ENCODE measurements around the gene FOXJ3. TPM values are rescaled to one million over a fixed set of nuclear protein-coding genes. Genes with fewer than 3 reads are reported as not detected.

The FOXJ3 gene
- polyA plus RNA-seq, 4 donors = 33.4 to 46.4 (median 44.4) TPM

- no peak for DNase-seq (ENCODE audit: low read depth in 4 of 4, low spot score in 3 of 4)
These were observed 128.9 kb downstream of the FOXJ3 start for GRCh38 chr1:42206164-42206563.

- no peak for DNase-seq (ENCODE audit: low read depth in 4 of 4, low spot score in 3 of 4)
These were observed 133.0 kb downstream of the FOXJ3 start for GRCh38 chr1:42201986-42202385.

GRCh38 chr1:42198251-42198650 is 136.8 kb downstream of the FOXJ3 start:
- no peak for DNase-seq (ENCODE audit: low read depth in 4 of 4, low spot score in 3 of 4)

GRCh38 chr1:42195841-42196240 is 139.2 kb downstream of the FOXJ3 start:
- DNase-seq (ENCODE audit: low read depth in 4 of 4, low spot score in 3 of 4) = no peak

- no peak for DNase-seq (ENCODE audit: low read depth in 4 of 4, low spot score in 3 of 4)
These were observed 142.9 kb downstream of the FOXJ3 start for GRCh38 chr1:42192106-42192505.

GRCh38 chr1:42191319-42191718 is 143.7 kb downstream of the FOXJ3 start:
- DNase-seq (ENCODE audit: low read depth in 4 of 4, low spot score in 3 of 4) = no peak

GRCh38 chr1:42189931-42190853 is 144.8 kb downstream of the FOXJ3 start:
- no peak for DNase-seq (ENCODE audit: low read depth in 4 of 4, low spot score in 3 of 4)

- DNase-seq (ENCODE audit: low read depth in 4 of 4, low spot score in 3 of 4) = no peak
These were observed 148.9 kb downstream of the FOXJ3 start for GRCh38 chr1:42186152-42186551.

- DNase-seq (ENCODE audit: low read depth in 4 of 4, low spot score in 3 of 4) = no peak
These were observed 150.4 kb downstream of the FOXJ3 start for GRCh38 chr1:42184616-42185015.

GRCh38 chr1:42183957-42184268 is 151.1 kb downstream of the FOXJ3 start:
- DNase-seq (ENCODE audit: low read depth in 4 of 4, low spot score in 3 of 4) = no peak

- DNase-seq (ENCODE audit: low read depth in 4 of 4, low spot score in 3 of 4) = no peak
These were observed 151.7 kb downstream of the FOXJ3 start for GRCh38 chr1:42183210-42183956.

- DNase-seq (ENCODE audit: low read depth in 4 of 4, low spot score in 3 of 4) = no peak
These were observed 153.3 kb downstream of the FOXJ3 start for GRCh38 chr1:42181687-42182086.

GRCh38 chr1:42179900-42180329 is 155.1 kb downstream of the FOXJ3 start:
- no peak for DNase-seq (ENCODE audit: low read depth in 4 of 4, low spot score in 3 of 4)

- no peak for DNase-seq (ENCODE audit: low read depth in 4 of 4, low spot score in 3 of 4)
These were observed 155.8 kb downstream of the FOXJ3 start for GRCh38 chr1:42179275-42179674.

GRCh38 chr1:42178249-42178648 is 156.8 kb downstream of the FOXJ3 start:
- no peak for DNase-seq (ENCODE audit: low read depth in 4 of 4, low spot score in 3 of 4)

GRCh38 chr1:42177541-42177981 is 157.5 kb downstream of the FOXJ3 start:
- DNase-seq (ENCODE audit: low read depth in 4 of 4, low spot score in 3 of 4) = peak in 2 of 4 donors; percentile 27 to 30

GRCh38 chr1:42176902-42177519 is 158.0 kb downstream of the FOXJ3 start:
- DNase-seq (ENCODE audit: low read depth in 4 of 4, low spot score in 3 of 4) = no peak

- DNase-seq (ENCODE audit: low read depth in 4 of 4, low spot score in 3 of 4) = no peak
These were observed 159.6 kb downstream of the FOXJ3 start for GRCh38 chr1:42175314-42176054.

GRCh38 chr1:42173961-42174735 is 160.9 kb downstream of the FOXJ3 start:
- DNase-seq (ENCODE audit: low read depth in 4 of 4, low spot score in 3 of 4) = no peak

Data from right renal pelvis (tissue), 4 donors.